SU-DHL-6 (cell line): ENCODE measurements around the gene ANHX.

Experiments
- CTCF ChIP-seq: fragments of 200-600 bp; sonication (generic); IDR thresholded peaks from one replicate; pipeline ENCODE4 v1.5.1; 2017; ENCODE audit warnings: antibody characterized with exemption, mild to moderate bottlenecking, low read length, moderate library complexity; ENCODE audit not compliant: insufficient read depth, poor library complexity, severe bottlenecking
- EZH2phosphoT487 ChIP-seq: fragments of 200-600 bp; sonication (generic), shearing (Covaris generic); conservative IDR thresholded peaks from 2 replicates; pipeline ENCODE4 v1.6.1; 2018; ENCODE audit warnings: mild to moderate bottlenecking, antibody characterized with exemption, low read length, moderate library complexity, mixed read lengths

GRCh38 chr12:133227281-133227852 lies 8.3 kb downstream of the ANHX start:
- TF ChIP-seq CTCF, result no peak
- TF ChIP-seq EZH2phosphoT487, result no peak
